HG03378 (cell line): ENCODE results near the gene PAN2.
"Not testable (repeated sequence)": the region's sequence is repeated elsewhere in the genome, so short reads cannot be mapped to it uniquely, and the experiment has no call there.

Source experiments
- ATAC-seq: cut with Tn5 transposase; IDR thresholded peaks from one replicate; pipeline ENCODE4 v1.9.1; 2021; ENCODE audit warnings: mild to moderate bottlenecking, moderate library complexity; ENCODE audit not compliant: unreplicated experiment

Gene PAN2

GRCh38 chr12:56278905-56279304 lies 54.9 kb downstream of the PAN2 start:
- no peak for ATAC-seq

GRCh38 chr12:56274299-56274698 lies 59.5 kb downstream of the PAN2 start:
- no peak for ATAC-seq

- not testable (repeated sequence) for ATAC-seq
Observed at GRCh38 chr12:56272468-56272867, 61.3 kb downstream of the PAN2 start.

GRCh38 chr12:56271031-56271430 lies 62.8 kb downstream of the PAN2 start:
- ATAC-seq: no peak

- no peak for ATAC-seq
Observed at GRCh38 chr12:56267443-56268071, 66.2 kb downstream of the PAN2 start.

- ATAC-seq: peak; percentile 63
Observed at GRCh38 chr12:56266693-56267442, 66.9 kb downstream of the PAN2 start, which contains the start of gene COQ10A. COQ10A (plus strand) TSS chr12:56266942; CDS start chr12:56267119, 177 bp downstream.
